HG03066 (cell line): Measurements from ENCODE around the gene NKTR.

ENCODE experiments used
- ATAC-seq: cut with Tn5 transposase; IDR thresholded peaks from one replicate; pipeline ENCODE4 v1.9.1; 2021; ENCODE audit warnings: low read depth; ENCODE audit not compliant: unreplicated experiment

The NKTR gene

DNA sequence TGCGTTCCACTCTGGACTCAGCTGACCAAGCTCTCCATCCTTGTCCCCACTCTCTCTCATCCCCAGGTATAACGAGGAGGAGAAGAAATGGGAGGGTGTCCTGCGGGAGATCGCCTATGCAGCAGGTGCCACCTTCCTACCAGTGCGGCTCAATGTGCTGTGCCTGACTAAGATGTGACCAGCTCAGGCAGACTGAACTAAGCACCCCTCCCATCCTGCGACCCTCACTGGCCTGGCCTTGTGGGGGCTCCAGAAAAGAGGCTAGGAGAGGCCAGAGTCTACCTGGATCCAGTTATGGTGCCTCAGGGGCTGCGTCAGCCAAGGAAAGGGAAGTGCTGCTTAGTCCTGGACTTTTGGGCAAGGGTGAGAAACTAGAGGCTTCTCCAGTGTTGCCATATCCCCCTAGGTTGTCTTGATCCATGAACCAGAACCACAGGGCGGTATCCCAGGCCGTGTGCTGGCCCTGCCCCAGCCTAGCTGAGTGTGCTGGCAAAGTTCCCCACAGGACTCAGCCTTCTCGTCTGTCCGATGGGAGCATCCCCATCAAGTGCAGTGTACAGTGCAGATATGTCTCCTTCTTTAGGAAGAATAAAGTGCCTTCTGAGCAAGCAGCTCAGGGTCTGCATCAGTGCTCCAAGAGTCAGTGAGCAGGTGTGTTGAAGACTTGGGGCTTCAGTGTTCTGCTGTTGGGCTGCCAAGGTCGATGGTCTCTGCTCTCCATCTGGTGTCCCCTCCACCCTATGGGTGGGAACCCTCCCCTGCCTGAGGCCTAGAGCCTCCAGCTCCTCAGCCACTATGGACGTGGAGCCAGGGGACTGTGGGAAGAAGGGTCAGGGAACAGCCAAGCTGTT is 91.6 kb downstream of the NKTR start:
- no peak for ATAC-seq

DNA sequence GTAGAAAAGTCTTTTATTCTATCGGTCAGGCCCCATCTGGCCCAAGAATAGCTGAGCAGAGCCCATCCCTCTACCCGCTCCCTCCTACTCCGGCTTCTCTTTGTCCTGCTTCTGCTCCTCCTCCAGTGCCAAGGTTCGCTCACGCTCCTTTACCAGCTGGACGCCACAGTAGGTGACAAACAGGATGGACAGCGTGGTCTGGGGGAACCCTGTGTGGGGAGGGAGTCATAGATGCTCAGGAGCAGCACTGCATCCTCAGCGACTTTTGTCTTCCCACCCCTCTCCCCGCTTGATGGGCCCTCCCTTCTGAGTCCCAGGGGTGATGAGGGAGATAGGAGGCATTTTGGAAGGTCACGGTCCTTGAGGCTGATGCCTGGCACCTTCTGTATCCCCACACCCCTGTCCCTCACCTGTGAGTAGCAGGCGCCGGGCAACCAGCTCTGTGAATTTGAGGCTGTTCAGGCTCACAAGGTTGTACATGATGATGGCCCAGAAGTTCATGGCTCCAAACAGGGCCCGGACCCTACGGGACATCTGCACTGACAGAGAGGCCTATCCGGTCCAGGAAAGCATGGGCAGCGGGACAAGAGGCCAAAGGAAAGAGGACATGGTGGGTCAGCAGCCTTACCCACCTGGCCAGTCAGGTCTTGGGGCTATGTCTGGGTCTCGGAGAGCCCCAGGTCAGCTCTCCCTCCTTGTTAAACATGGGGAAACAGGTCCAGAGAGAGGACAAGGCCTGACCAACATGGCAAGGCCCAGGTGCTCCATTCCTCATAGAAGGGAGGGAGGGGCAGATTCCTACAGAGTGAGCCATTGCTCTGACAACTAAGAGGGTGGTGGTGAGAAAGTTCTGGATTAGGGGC is 92.4 kb downstream of the NKTR start:
- no peak for ATAC-seq

DNA sequence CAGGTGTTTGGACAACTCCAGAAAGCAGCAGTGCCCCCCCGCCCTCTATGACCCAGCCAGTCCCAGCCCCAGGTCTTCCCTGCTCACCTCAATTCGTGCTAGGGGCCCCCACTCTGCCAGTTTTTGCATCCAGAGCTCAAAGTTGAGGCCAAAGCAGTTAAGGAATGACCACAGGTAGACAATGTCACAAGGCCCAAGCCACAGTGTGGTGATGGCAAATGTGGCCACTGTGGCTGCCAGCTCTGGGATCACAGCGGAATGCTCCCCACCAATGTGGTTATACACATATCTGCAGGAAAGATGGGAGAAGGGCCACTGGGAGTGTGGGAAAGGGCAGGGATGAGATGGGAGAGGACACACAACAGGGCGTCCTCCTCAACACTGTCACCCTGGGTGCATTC is 93.0 kb downstream of the NKTR start:
- ATAC-seq = no peak

DNA sequence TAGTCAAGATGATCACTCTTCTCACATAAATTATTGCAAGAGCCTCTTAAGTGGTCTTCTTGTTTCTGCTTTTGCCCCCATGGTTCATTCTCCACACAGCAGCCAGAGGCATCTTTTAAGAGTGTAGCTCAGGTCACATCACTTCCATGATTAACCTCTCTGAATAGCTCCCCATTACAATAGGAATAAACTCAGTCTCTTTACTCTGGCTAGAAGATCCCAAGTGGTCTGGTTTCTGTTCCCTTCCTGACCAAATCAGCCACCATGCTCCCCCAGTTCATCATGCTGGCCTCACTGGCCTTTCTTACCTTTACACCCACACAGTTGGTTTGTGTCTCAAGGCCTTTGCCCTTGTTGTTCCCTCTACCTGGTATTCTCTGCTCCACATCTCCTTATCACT is 93.9 kb downstream of the NKTR start:
- no peak for ATAC-seq

DNA sequence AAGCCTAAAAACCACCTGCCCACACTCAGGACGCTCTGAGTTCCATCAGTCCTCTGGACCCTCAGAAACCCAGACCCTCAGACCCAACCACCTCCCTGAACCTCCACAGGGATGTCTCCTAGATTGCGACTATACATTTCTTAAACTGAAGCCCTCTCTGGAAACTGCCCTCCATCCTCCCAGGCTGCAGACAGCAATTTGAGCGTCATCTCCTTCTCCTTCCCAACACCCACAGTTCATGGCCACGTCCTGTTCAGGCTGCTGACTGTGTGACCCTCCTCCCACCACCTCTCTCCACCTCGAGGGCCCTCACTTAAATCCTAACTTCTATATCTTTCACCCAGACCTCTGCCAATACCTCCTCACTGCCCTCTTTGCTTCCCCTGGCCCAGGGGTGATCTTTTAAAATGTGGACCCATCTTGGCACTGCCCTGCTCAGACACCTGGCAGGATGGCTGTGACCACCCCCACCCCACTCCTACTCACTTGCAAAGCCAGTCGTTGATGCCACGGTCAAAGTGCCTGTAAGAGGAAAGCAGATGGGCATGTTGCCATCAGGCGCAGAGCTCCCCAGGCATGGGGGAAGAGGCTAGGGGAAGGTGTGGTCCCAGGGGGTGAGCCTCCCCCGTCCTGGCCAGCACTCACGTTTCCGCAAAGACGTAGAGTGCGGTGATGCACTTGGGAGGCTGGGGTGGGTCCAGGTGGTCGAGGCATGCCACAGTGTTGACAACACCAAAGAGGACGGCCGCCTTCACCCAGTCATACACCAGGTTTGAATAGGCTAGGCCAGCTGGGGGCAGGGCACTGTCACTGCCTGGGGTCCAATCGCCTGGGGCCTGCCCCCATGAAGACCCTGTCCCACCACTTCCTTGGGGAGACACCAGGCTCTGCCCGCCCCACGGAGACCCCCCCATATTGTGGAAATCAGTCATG is 96.1 kb downstream of the NKTR start:
- ATAC-seq = no peak

DNA sequence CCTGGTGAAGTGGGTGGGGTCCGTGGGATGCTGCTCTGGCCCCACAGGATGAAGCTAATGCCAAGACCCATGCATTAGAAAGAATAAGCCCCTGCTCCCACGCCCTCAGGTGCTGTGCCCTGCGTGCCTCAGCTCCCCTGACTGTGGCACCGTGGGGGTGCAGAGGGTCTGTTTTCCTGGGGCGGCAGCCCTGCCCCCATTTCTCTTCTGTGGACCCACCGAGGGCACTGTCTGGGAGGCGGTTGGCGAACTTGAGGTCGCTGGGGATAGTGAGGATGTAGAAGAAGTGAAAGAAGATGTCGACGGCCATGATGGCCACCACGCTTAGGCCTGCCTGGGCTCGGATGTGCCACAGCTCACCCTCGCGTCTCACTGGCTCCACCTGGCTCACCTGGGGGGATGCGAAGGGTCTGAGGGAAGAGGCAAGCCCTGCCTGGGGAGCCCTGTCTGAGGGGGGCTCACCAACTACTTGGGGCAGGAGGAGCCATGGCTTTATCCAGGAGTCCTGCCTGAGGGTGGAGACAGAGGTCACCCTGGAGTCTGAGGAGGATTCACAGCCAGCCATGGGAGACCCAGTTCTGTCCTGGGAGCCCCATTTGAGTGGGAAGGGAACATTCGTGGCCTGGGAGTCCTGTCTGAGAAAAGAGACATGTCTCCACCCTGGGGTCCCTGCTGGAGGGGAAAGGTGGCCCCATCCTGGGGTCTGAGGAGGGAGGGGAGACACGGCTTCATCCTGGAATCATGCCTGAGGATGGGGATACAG is 97.0 kb downstream of the NKTR start:
- no peak for ATAC-seq
